Activated CD4-positive, CD25-positive, alpha-beta regulatory T cell (primary cell): Measurements from ENCODE around the gene LRRC27.

Experiments used
- DNase-seq, 4 experiments: peaks; one replicate each; lab custom pipeline; 2025; lab: John Stamatoyannopoulos, UW

Gene LRRC27

GRCh38 chr10:132390921-132391675 is 59.1 kb downstream of the LRRC27 start:
- DNase-seq, result no peak

GRCh38 chr10:132391676-132392020 is 59.7 kb downstream of the LRRC27 start:
- DNase-seq, result no peak

- no peak for DNase-seq
Measured at GRCh38 chr10:132392184-132392800, 60.3 kb downstream of the LRRC27 start.

- no peak for DNase-seq
Measured at GRCh38 chr10:132392811-132393694, 61.1 kb downstream of the LRRC27 start.

- no peak for DNase-seq
Measured at GRCh38 chr10:132393695-132394181, 61.7 kb downstream of the LRRC27 start.

- DNase-seq, result no peak
Measured at GRCh38 chr10:132394201-132394811, 62.3 kb downstream of the LRRC27 start.

GRCh38 chr10:132394936-132395703 is 63.1 kb downstream of the LRRC27 start:
- no peak for DNase-seq

- no peak for DNase-seq
Measured at GRCh38 chr10:132395704-132396493, 63.9 kb downstream of the LRRC27 start.

GRCh38 chr10:132396494-132397035 is 64.6 kb downstream of the LRRC27 start:
- DNase-seq, result peak; percentile 27 to 65 (median 47)

GRCh38 chr10:132397036-132397541 is 65.1 kb downstream of the LRRC27 start, which contains the start of gene PWWP2B:
TSS of gene PWWP2B (plus strand) at chr10:132397200. CDS start at chr10:132397227, 27 bp downstream.
- peak; percentile 27 to 45 (median 36) for DNase-seq

GRCh38 chr10:132397671-132398565 is 65.9 kb downstream of the LRRC27 start:
- peak in 1 of 4 experiments; percentile 16 for DNase-seq

- no peak for DNase-seq
Measured at GRCh38 chr10:132398566-132398991, 66.6 kb downstream of the LRRC27 start.

- no peak for DNase-seq
Measured at GRCh38 chr10:132399117-132400035, 67.4 kb downstream of the LRRC27 start.

GRCh38 chr10:132400041-132400546 is 68.1 kb downstream of the LRRC27 start:
- DNase-seq, result no peak

GRCh38 chr10:132400547-132401151 is 68.7 kb downstream of the LRRC27 start:
- DNase-seq, result no peak

GRCh38 chr10:132401401-132402118 is 69.6 kb downstream of the LRRC27 start:
- DNase-seq, result no peak
